Loucy (cell line): ENCODE results near the gene ARHGAP19.
A peak's percentile ranks its signal among the peaks of the same experiment; 100 is the strongest.

ENCODE experiments used
- H2AFZ ChIP-seq: fragments of 200-600 bp; sonication (generic); 2 replicates; pipeline ENCODE4 v1.6.0; 2016; ENCODE audit warnings: antibody characterized with exemption, mild to moderate bottlenecking, low read length, moderate library complexity
- H3F3A ChIP-seq: fragments of 200-600 bp; 2 replicates; pipeline ENCODE4 v1.6.0; 2016; ENCODE audit warnings: antibody characterized with exemption, low read depth, mild to moderate bottlenecking
- H3K27me3 ChIP-seq: fragments of 200-600 bp; sonication (generic); 2 replicates; pipeline ENCODE4 v1.6.1; 2014; ENCODE audit warnings: low read length, mild to moderate bottlenecking; ENCODE audit not compliant: insufficient read depth, poor library complexity, severe bottlenecking
- H3K36me3 ChIP-seq: fragments of 200-600 bp; sonication (generic); 2 replicates; pipeline ENCODE4 v1.6.1; 2016; ENCODE audit warnings: low read length; ENCODE audit not compliant: insufficient read depth
- H3K4me1 ChIP-seq: fragments of 200-600 bp; sonication (generic); 2 replicates; pipeline ENCODE4 v1.5.1; 2014; ENCODE audit warnings: low read length, mild to moderate bottlenecking; ENCODE audit not compliant: insufficient read depth, poor library complexity, severe bottlenecking
- H3K4me2 ChIP-seq: fragments of 200-600 bp; sonication (generic); 2 replicates; pipeline ENCODE4 v1.6.0; 2014; ENCODE audit warnings: antibody characterized with exemption, low read length, low read depth, mild to moderate bottlenecking; ENCODE audit not compliant: poor library complexity, severe bottlenecking
- H3K4me3 ChIP-seq: fragments of 200-600 bp; sonication (generic); 2 replicates; pipeline ENCODE4 v1.5.1; 2014; ENCODE audit warnings: low read length, mild to moderate bottlenecking, mixed read lengths; ENCODE audit not compliant: poor library complexity, severe bottlenecking
- H3K79me2 ChIP-seq: fragments of 200-600 bp; sonication (generic); 2 replicates; pipeline ENCODE4 v1.6.1; 2014; ENCODE audit warnings: low read length; ENCODE audit not compliant: insufficient read depth
- H3K9ac ChIP-seq: fragments of 200-600 bp; sonication (generic); 2 replicates; pipeline ENCODE4 v1.6.0; 2014; ENCODE audit warnings: mild to moderate bottlenecking, low read depth, low read length, moderate library complexity; ENCODE audit not compliant: poor library complexity, severe bottlenecking
- H3K9me2 ChIP-seq: fragments of 200-600 bp; sonication (generic); replicated peaks from 2 replicates; pipeline ENCODE4 v1.6.1; 2016; ENCODE audit warnings: low read depth, low read length, mixed read lengths
- H3K9me3 ChIP-seq: fragments of 200-600 bp; sonication (generic); 2 replicates; pipeline ENCODE4 v1.6.1; 2014; ENCODE audit warnings: mild to moderate bottlenecking, antibody characterized with exemption, low read length, low read depth; ENCODE audit not compliant: insufficient read depth
- H4K20me1 ChIP-seq: fragments of 200-600 bp; sonication (generic); 2 replicates; pipeline ENCODE4 v1.6.0; 2014; ENCODE audit warnings: antibody characterized with exemption, low read length, mild to moderate bottlenecking; ENCODE audit not compliant: insufficient read depth, poor library complexity, severe bottlenecking
- EZH2phosphoT487 ChIP-seq: fragments of 200-600 bp; IDR thresholded peaks from 2 replicates; pipeline ENCODE4 v1.6.1; 2018; ENCODE audit warnings: antibody characterized with exemption, mild to moderate bottlenecking, moderate library complexity, borderline replicate concordance
- TF ChIP-seq, protein P1 (sequence below): fragments of 200-600 bp; sonication (generic); conservative IDR thresholded peaks from 2 replicates; pipeline ENCODE4 v1.5.1; 2014; ENCODE audit warnings: mild to moderate bottlenecking, antibody characterized with exemption, low read length

Gene ARHGAP19

GRCh38 chr10:97224483-97225435 lies 67.7 kb downstream of the ARHGAP19 start:
- Histone ChIP-seq H3K27me3 (no peaks in the 10 kb centered on the region), H3K4me2 (peak overlapping the region; percentile 11), H3F3A (no peaks in the 10 kb centered on the region), H3K9ac (peak overlapping the region; percentile 42), H3K9me3 (no peaks in the 10 kb centered on the region), H3K36me3 (peaks cover 64% of the 10 kb centered on the region; the same call in 1 of the 2 replicates), H4K20me1 (no peaks in the 10 kb centered on the region), H3K4me1 (peaks cover 10% of the 10 kb centered on the region), H3K4me3 (no peak overlapping the region), H2AFZ (no peak overlapping the region), H3K9me2 (no peaks in the 10 kb centered on the region), H3K79me2 (no peaks in the 10 kb centered on the region)
- TF ChIP-seq EZH2phosphoT487: no peak
- TF ChIP-seq, protein P1, sequence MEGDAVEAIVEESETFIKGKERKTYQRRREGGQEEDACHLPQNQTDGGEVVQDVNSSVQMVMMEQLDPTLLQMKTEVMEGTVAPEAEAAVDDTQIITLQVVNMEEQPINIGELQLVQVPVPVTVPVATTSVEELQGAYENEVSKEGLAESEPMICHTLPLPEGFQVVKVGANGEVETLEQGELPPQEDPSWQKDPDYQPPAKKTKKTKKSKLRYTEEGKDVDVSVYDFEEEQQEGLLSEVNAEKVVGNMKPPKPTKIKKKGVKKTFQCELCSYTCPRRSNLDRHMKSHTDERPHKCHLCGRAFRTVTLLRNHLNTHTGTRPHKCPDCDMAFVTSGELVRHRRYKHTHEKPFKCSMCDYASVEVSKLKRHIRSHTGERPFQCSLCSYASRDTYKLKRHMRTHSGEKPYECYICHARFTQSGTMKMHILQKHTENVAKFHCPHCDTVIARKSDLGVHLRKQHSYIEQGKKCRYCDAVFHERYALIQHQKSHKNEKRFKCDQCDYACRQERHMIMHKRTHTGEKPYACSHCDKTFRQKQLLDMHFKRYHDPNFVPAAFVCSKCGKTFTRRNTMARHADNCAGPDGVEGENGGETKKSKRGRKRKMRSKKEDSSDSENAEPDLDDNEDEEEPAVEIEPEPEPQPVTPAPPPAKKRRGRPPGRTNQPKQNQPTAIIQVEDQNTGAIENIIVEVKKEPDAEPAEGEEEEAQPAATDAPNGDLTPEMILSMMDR: no peak

DNA sequence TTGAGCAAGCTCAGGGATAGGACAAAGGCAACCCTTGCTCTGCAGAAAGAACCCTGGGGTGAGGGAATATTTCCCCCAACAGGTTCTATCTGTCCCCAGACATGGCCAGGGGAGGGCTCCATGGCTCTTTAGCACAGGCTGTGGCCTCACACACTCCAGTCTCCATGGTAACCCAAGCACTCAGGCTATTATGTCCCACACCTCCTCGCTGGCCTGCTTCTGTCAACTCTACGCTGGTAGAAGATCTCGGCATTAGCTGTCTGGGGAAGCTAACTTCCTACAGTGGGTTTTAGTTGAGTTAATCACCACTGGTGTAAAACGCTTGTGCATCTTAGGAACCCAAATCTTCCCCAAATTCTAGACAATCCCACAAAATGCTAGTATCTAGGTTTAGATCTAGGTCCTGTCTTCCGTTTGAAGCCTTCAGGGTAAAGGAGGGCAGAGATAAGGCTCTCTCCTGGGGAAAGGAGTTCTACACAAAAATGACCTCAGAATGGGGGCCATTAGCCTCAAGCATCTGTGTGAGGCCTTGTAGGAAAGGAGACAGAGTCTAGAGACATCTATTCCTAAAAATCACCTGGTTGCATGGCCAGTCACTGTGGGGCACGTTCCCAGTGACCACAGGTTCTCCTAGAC lies 70.0 kb downstream of the ARHGAP19 start:
- Histone ChIP-seq H3K4me1 (peaks cover 23% of the 10 kb centered on the region), H3F3A (peaks cover 6% of the 10 kb centered on the region), H3K4me2 (no peak overlapping the region), H3K27me3 (no peaks in the 10 kb centered on the region), H3K4me3 (no peak overlapping the region), H4K20me1 (no peaks in the 10 kb centered on the region), H3K9ac (no peak overlapping the region), H3K9me3 (no peaks in the 10 kb centered on the region), H3K9me2 (no peaks in the 10 kb centered on the region), H2AFZ (no peak overlapping the region), H3K79me2 (no peaks in the 10 kb centered on the region), H3K36me3 (peaks cover 41% of the 10 kb centered on the region; the same call in 1 of the 2 replicates)
- TF ChIP-seq EZH2phosphoT487: no peak
- TF ChIP-seq, protein P1: no peak

- H3K9me2 ChIP-seq: no peaks in the 10 kb centered on the region
- no peaks in the 10 kb centered on the region for H4K20me1 ChIP-seq
- no peak overlapping the region for H3K9ac ChIP-seq
- no peaks in the 10 kb centered on the region for H3K79me2 ChIP-seq
- H3K4me1 ChIP-seq: peaks cover 27% of the 10 kb centered on the region
- H3K9me3 ChIP-seq: no peaks in the 10 kb centered on the region
- peaks cover 22% of the 10 kb centered on the region; the same call in 1 of the 2 replicates for H3K36me3 ChIP-seq
- H2AFZ ChIP-seq: no peak overlapping the region
- no peak overlapping the region for H3K4me3 ChIP-seq
- H3F3A ChIP-seq: peaks cover 6% of the 10 kb centered on the region
- TF ChIP-seq EZH2phosphoT487: no peak
- TF ChIP-seq, protein P1: no peak
- H3K4me2 ChIP-seq: no peak overlapping the region
- H3K27me3 ChIP-seq: no peaks in the 10 kb centered on the region
Measured at GRCh38 chr10:97220355-97220754, 72.1 kb downstream of the ARHGAP19 start.
